HepG2 (cell line): Measurements from ENCODE around the gene ADAMTS13. TPM values are rescaled to one million over a fixed set of nuclear protein-coding genes. Genes with fewer than 3 reads are reported as not detected.

Experiments
- ASH2L ChIP-seq: fragments of 300-600, 200-600 bp; sonication (generic); IDR thresholded peaks from 2 replicates; pipeline ENCODE4 v1.7.0; 2017; ENCODE audit warnings: low read depth, mild to moderate bottlenecking, moderate library complexity, mixed read lengths, low read length; ENCODE audit not compliant: insufficient read length
- ATAD3A ChIP-seq: sonication (generic); formaldehyde crosslinking; IDR thresholded peaks from 2 replicates; pipeline ENCODE4 v1.4.0; 2020; ENCODE audit warnings: missing genetic modification reagents
- CBX2 ChIP-seq, 2 experiments: fragments of 200-600 bp in 1 of 2; sonication (generic); formaldehyde crosslinking in 1 of 2; IDR thresholded peaks; 2 replicates each; pipeline versions ENCODE4 v1.7.0 to v1.8.1; 2018 to 2022; ENCODE audit warnings: low read depth in 2 of 2, low read length in 1 of 2, mild to moderate bottlenecking in 1 of 2, missing genetic modification reagents in 1 of 2
- CCAR2 ChIP-seq: fragments of 200-400 bp; formaldehyde crosslinking; optimal IDR thresholded peaks from 2 replicates; pipeline ENCODE3; 2018; ENCODE audit warnings: low read depth, mild to moderate bottlenecking, low read length, moderate library complexity
- GZF1 ChIP-seq: sonication (generic); formaldehyde crosslinking; IDR thresholded peaks from 2 replicates; pipeline ENCODE4 v1.5.1; 2020; ENCODE audit warnings: mild to moderate bottlenecking, missing genetic modification reagents
- HNF1A ChIP-seq, 2 experiments: sonication (generic) in 1 of 2; formaldehyde crosslinking in 1 of 2; IDR thresholded peaks; 2 replicates each; pipeline versions ENCODE4 v1.4.0 to v1.6.1; 2016 to 2020; ENCODE audit warnings: borderline replicate concordance in 1 of 2, low read depth in 1 of 2, mild to moderate bottlenecking in 1 of 2, missing genetic modification reagents in 1 of 2
- IRF2 ChIP-seq: IDR thresholded peaks from 2 replicates; pipeline ENCODE4 v1.6.1; 2018; ENCODE audit warnings: missing genetic modification reagents, missing compliant biosample characterization
- KAT2B ChIP-seq: fragments of 150-350 bp; IDR thresholded peaks from 2 replicates; pipeline ENCODE4 v1.6.1; 2014; ENCODE audit warnings: low read depth, low read length, borderline replicate concordance
- NFATC3 ChIP-seq: sonication (generic); formaldehyde crosslinking; IDR thresholded peaks from 2 replicates; pipeline ENCODE4 v1.5.1; 2020; ENCODE audit warnings: mild to moderate bottlenecking, missing genetic modification reagents
- PCBP2 ChIP-seq: fragments of 200-400 bp; formaldehyde crosslinking; optimal IDR thresholded peaks from 2 replicates; pipeline ENCODE3; 2018; ENCODE audit warnings: low read length, low read depth; ENCODE audit not compliant: poor library complexity, severe bottlenecking
- TFAP4 ChIP-seq: sonication (generic); IDR thresholded peaks from 2 replicates; pipeline ENCODE4 v1.6.1; 2016; ENCODE audit warnings: low read depth, borderline replicate concordance
- XBP1 ChIP-seq: sonication (generic); formaldehyde crosslinking; IDR thresholded peaks from 2 replicates; pipeline ENCODE4 v1.5.0; 2020; ENCODE audit warnings: missing genetic modification reagents
- YEATS4 ChIP-seq: sonication (generic); formaldehyde crosslinking; IDR thresholded peaks from 2 replicates; pipeline ENCODE4 v1.4.0; 2020; ENCODE audit warnings: missing genetic modification reagents, borderline replicate concordance
- ZBTB1 ChIP-seq: sonication (generic); formaldehyde crosslinking; IDR thresholded peaks from 2 replicates; pipeline ENCODE4 v1.4.0; 2020; ENCODE audit warnings: missing genetic modification reagents, borderline replicate concordance
- ZFP91 ChIP-seq: sonication (generic); formaldehyde crosslinking; IDR thresholded peaks from 2 replicates; pipeline ENCODE4 v1.9.0; 2022; ENCODE audit warnings: missing genetic modification reagents, mild to moderate bottlenecking, borderline replicate concordance
- ZNF10 ChIP-seq: sonication (generic); formaldehyde crosslinking; IDR thresholded peaks from 2 replicates; pipeline ENCODE4 v1.4.0; 2020; ENCODE audit warnings: mild to moderate bottlenecking, low read depth, missing genetic modification reagents, borderline replicate concordance
- ZNF331 ChIP-seq: sonication (generic); formaldehyde crosslinking; IDR thresholded peaks from 2 replicates; pipeline ENCODE4 v1.4.0; 2020; ENCODE audit warnings: missing genetic modification reagents
- ZNF501 ChIP-seq: sonication (generic); formaldehyde crosslinking; IDR thresholded peaks from 2 replicates; pipeline ENCODE4 v1.5.1; 2020; ENCODE audit warnings: mild to moderate bottlenecking, moderate library complexity, missing genetic modification reagents
- polyA plus RNA-seq, 8 experiments: library from polyadenylated mRNA; depleted of rRNA in 3 of 8; stranded (reverse) in 7 of 8; unstranded in 1 of 8; fragments of >200 nt; fragmentation: Illumina TruSeq in 4 of 8; extraction: Trizol in 4 of 8; gene quantifications; 2 replicates each; pipeline versions ENCODE4 v1.2.1 to v1.2.3, GENCODE V29; 2011 to 2016; ENCODE audit warnings: low read depth in 4 of 8, missing spikeins in 1 of 8, mixed read lengths in 1 of 8; ENCODE audit not compliant: insufficient read depth in 1 of 8
- total RNA-seq, 5 experiments: library from RNA; depleted of rRNA; stranded (reverse); fragments of >200 nt; fragmentation: Illumina TruSeq; extraction: Trizol; gene quantifications; 2 replicates each; pipeline ENCODE4 v1.2.3, GENCODE V29; 2016; ENCODE audit warnings: low read depth in 1 of 5

The ADAMTS13 gene
- total and polyA plus RNA-seq, 2 of the 13 experiments (the other 11 are each of a cell fraction or from before 2014, with no cell fraction given) = 0.91 to 4.5 TPM

- TF ChIP-seq NFATC3 (no peak), XBP1 (no peak), KAT2B (no peak), ATAD3A (CRISPR knock-in tag) (no peak), PCBP2 (no peak), ZNF10 (no peak), CBX2 (IDR thresholded peaks at IDR 0.05; ENCODE audit: low read depth, low read length) (no peak), CBX2 (CRISPR knock-in tag; IDR thresholded peaks at IDR 0.05; ENCODE audit: low read depth) (no peak), IRF2 (0 out of 2 replicates have a peak, but pooled peaks have one; percentile 16), ZFP91 (peak; percentile 59; the same call in 1 of the 2 replicates), TFAP4 (no peak), YEATS4 (CRISPR knock-in tag) (peak; percentile 53; the same call in 1 of the 2 replicates), ZNF331 (CRISPR knock-in tag) (0 out of 2 replicates have a peak, but pooled peaks have one; percentile 15), GZF1 (no peak), ZBTB1 (no peak), HNF1A (IDR thresholded peaks at IDR 0.05; ENCODE audit: low read depth) (no peak), HNF1A (CRISPR knock-in tag; IDR thresholded peaks at IDR 0.05; ENCODE audit: borderline replicate concordance) (0 out of 2 replicates have a peak, but pooled peaks have one; percentile 38), CCAR2 (no peak), ZNF501 (0 out of 2 replicates have a peak, but pooled peaks have one; percentile 31), ASH2L (no peak)
These were observed at the start of gene ADAMTS13 (continued) for GRCh38 chr9:133421615-133422542.
